Suppressor macrophage treated with lipopolysaccharide for 4 hours (primary cell): ENCODE data around the gene IGSF9B.

Source experiments
- DNase-seq: peaks from one replicate; pipeline ENCODE4 v3.0.0-alpha.2; 2020

Gene IGSF9B

DNA sequence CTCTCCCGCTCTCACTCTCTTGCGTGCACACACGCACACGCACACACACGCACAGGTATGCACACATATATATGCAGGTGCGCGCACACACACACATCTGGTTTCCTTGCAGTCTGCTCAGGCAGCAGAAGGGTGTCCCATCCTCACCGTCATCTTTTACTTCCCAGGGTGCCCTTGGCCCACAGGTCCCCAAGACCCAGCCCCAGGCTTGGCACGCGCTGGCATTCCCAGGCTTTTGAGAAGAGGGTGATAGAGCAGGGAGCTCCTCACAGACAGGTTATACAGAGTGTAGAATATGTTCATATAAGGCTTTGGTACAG lies 59.5 kb downstream of the IGSF9B start:
- no peak for DNase-seq

DNA sequence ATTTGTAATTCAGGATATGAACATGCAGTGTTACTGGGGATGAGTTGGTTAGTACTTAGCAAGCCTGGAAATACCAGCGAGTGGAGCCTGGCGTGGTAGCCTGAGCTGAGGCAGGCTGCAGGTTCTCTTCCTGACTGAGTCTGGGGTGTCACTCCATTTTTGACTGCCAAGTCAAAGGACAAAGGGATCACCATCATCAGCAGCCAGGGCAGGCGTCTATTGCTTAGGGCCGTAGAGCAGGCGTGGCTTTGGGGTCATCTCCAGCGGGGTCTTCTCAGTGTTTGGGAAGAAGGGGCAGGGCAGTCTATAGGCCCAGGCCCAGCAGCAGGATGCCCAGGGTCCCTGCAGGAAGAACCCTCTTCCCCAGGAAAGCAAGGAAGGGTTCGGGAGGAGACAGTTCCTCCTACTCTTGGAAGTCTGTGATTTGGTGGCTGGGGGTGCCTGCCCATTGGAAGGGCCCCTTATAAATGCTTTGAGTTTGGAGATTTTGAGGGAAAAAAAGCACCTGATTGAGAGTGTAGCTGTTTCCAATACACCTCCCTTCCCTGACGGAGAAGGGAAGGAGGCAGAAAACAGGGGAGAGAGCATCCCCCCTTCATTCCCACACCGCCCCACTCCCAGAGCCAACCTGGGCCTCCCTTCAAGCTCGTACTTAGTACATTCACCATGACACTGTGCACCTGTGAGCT lies 60.0 kb downstream of the IGSF9B start:
- DNase-seq: no peak

DNA sequence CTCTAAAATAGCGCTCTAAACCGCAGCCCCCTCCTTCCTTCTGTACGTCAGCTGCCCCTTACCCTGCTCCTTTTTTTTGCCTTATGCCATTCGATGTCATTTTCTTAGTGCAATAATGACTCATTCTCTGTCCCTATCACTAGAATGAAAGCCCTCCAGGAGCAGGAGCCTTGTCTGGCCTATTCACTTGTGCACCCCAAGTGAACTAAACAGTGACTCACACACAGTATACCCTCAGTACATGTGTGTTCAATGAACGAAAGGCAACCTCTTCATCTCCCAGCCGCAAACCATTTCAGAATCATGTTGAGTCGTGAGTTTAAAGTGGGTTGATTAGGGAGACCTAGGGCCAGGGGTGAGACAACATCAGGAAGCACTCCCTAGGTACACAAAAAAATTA lies 60.7 kb downstream of the IGSF9B start:
- DNase-seq: no peak

DNA sequence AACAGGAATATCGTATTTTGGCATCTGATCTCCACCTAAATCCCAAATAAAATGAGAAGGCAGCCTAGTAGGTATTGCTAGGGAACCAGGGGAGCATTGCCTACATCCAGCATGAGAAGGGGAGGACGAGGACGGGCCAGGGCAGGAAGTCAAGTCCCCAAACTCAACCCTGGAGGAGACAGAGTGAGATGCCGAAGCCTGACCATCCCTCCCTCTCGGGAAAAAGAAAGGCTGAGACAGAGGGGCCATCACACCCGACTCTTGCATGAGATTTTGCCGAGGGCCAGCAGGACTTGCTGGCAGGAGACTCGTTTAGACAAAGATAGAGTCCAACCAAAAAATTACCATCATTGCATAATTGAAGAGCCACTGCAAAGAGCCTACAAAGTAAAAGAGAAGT lies 61.2 kb downstream of the IGSF9B start:
- DNase-seq: no peak

DNA sequence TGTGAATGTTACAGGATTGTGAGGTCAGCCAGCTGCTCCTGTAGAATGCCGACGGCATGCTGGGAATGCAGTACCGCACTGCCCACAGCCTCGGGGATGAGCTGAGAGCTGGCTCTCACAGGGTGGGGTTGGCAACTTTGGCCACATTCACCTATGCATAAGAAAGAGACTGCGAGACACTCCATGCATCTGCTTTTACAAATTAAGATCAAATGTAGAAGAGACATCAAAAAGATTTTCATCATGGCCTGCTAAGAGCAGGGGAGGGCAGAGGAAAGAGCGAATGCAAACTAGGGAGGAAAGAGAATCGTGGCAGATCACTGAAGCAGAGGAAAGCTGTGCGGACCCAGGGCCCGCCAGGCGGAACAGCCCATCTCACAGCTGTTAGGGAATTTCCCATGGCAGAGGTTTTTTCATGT lies 61.7 kb downstream of the IGSF9B start:
- DNase-seq: no peak

DNA sequence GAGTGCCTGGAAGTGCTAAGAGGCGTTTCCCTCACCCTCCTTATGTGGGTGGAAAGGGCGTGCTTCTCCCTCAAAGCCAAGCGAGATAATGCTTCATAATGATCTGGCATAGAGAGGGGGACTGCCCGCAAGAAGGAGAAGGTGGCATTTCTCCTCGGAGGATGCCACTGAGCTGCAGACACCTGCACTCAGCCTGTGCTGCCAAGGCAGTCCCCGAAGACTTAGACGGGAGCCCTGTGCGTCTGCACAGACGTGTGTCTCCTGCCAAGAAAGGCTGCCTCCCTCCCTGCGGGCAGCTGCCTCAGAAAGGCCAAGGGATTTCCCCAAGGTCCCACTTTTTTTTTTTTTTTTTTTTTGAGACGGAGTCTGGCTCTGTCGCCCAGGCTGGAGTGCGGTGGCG lies 63.4 kb downstream of the IGSF9B start:
- no peak for DNase-seq

DNA sequence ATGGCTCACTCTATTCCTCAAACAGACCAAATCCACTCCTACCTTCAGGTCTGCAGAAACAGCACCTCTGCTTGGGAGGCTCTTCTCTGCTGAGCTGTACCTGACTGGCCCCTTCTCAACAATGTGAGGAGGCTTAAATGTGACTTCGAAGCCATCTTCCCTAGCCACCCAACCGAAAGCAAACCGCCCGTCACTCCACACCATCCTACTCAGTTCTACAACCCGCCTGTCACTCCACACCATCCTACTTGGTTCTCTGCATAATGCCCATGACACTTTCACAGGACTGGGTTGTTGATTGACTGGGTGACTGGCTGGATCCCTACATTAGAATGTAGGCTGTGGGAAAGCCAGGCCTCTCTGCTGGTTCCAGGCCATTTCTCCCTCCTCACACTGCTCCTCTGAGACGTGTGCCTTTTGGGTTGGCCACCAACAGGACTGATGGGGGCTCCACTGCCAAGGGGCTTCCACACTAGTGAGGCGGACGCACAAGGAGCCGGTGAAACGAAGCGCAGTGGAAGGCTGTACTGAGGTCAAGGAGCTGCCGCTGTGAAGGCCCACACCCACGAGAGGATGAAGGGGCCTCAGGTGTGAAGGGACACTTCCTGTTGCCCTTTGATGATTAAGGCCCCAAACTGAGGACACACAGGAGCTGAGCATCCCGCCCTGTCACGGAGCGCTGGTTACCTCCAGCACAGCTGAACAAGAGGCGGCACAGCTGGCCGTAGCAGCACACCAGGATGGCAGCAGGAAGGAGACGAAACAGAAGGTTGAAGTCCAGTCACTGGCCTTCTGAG lies 64.0 kb downstream of the IGSF9B start:
- no peak for DNase-seq

DNA sequence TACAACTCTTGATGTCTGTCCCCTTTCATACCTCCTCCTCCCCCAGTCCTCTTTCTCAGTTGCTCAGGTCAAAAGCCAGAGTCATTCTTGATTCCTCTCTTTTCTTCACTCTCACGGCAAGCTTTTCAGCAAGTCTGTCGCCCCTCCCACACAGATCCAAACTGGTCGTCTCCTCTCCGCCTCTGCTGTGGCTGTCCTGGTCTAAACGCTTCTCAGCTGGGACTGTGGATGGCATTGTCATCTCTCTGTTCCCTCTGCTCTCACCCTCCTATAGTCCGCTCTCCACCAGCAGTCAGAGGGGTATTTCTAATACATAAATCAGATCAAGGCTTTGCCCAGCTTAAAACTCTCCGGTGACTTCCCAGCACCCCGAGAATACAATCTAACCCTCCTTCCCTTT lies 64.6 kb downstream of the IGSF9B start:
- no peak for DNase-seq

DNA sequence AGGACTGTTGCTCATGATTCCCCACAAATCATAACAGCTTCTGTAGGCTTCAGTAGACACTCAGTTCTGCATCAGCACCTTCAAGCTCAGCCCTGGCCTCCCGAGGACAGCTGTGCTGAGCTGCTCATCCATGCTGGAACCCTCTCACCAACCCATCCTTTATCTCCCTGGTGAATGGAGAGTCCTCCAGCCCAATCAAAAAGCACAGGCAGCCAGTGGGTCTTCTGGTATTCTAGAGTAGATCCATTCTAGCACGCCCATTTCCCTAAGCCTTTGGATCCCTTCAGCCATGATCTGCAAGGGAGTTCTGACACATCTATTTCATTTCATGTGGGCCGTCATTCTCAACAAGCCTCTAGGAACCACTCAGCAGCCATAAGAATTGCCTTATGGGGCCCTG lies 66.9 kb downstream of the IGSF9B start:
- DNase-seq: no peak

DNA sequence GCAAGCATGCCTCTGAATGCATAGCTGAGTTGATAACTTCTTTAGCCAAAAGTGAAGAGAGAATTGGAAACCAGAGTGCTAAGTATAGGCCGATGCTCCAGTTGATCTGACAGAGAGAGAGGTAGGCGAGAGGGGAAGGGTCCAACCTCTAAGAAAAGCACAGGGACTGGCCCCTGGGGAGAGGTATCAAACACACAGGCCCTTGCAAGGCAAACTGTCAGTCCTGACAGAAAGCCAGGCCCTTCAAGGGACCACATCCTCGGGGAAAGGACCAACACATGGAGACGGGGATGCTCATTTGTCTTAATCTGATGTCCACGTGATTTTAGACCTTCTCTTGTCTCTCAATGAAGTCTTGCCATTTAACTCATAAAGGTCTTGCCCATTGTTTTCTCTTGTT lies 67.6 kb downstream of the IGSF9B start:
- DNase-seq: no peak

DNA sequence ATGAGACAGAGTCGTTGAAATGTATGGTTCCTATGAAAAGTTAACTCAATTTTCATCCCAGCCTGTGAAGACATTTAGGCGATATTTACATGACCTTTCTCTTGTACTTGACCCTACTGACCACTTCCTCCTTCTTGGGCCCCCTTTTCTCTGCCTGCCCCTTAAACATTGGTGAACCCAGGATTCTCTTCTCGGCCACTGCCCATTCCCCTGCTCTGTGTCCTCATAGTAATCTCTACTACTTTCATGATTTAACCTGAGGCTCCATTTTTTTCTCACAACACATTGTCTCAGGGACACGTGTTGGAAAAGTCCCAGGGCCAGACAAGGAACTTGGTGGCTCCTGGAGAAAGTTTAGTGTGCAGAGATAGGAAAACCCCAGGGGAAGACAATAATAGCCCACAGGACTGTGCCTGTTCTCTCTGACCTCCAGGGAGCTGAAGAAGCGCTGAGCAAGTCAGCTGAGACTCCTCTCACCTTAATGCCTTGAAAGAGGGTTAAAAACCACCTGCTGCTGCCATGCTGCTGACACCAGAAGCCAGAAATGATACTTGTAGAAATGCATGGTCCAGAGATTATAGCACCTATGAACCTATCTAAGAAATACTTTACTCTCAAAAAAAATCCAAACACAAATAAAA lies 69.0 kb downstream of the IGSF9B start:
- no peak for DNase-seq

DNA sequence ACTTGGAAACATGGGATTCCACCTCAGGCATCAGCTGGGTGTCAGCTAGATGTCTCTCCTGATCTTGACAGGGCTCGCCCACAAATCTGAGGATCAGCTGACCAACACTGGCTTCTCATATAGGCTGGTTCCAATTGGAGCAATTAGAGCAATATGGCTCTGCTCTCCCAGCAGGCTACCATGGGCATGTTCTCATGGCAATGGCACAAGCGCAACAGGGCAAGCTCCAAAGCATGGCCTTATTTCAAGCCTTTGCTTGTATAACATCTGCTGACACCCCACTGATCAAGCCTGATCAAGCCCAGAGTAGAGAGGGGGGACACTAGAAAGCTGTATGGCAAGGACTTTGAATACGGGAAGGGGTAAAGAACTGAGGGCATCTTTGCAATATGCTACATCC lies 70.7 kb downstream of the IGSF9B start:
- DNase-seq: no peak

DNA sequence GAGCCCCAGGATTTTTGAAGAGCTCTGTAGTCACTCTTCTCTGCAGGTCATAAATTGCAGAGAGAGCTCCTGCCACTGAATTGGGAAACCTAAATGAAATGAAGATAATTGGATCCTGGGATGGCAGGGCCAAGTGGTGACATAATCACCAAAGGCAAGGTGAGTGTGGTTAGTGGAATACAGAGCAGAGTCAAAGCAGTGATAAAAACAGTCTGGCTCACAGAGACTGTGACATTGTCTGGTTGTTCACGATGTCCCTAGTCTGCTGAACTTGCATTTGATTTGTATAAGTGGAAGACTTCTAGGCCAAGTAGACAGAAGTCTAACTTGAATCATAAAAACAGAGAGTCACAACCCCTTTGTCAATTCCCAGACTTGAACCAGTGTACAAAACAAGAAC lies 84.6 kb downstream of the IGSF9B start:
- DNase-seq: no peak

DNA sequence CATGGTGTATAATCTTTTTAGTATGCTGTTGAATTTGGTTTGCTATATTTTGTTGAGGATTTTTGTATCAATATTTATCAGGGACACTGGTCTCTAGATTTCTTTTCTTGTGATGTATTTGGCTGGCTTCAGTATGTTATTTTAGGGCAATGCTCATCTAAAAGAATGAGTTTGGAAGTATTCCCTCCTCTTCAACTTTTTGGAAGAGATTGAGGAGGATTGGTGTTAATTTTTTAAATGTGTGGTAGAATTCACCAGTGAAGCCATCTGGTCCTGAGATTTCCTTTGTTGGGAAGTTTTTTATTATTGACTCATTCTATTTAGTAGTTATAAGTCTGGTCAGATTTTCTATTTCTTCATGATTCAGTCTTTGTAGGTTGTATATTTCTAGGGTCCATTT lies 89.3 kb downstream of the IGSF9B start:
- no peak for DNase-seq

DNA sequence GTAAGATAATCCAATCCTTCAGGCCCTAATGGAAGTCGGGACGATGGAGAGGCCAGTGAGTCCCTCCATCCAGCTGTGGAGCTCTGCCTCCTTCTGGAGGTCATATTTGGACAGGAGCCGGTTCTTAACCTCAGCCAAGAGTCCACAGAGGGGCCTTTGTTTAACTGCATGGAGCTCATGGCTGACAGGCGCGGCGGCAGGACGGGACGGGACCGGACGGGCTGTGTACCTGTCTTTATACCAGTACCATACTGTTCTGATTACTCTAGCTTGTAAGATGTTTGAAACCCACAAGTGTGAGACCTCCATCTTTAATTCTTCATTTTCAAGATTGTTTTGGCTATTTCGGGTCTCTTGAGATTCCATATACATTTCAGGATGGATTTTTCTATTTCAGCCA lies 91.3 kb downstream of the IGSF9B start:
- no peak for DNase-seq

DNA sequence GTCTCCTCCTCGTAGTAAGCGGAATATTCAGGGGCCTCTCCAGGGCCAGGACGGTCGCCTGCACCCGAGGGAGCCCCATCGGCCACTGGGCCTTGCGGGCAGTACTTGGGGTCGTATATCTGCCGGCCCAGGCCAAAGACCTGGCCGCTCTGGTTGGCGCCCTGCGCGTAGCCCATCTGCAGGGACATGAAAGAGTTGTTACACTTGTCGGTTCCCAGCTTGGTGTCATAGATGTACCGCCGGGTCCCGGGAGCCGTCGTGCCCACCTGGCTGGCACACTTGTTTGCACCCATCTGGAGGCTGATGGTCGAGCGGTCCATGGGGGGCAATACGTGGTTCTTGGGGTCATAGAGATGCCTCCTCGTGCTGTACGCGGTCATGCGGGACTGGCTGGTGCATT lies 92.0 kb downstream of the IGSF9B start:
- no peak for DNase-seq

DNA sequence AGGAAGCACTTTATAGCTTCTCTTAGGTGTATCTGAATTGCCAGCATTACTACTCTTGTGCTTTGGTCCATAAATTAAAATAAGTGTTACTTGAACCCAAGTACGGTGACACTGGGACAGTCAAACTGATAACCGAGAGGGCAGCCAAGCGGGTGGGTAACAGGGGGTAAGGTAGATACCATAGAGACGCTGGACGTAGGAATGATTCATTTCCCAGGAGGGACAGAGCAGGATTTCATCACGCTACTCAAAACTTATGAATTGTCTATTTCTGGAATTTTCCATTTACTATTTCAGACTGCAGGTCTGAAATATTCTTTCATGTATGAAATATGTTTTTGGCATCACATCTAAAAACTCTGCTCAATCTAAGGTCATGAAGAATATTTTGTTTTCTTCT lies 96.6 kb downstream of the IGSF9B start:
- DNase-seq: no peak
